KBM-7 (cell line): ENCODE data around the gene CEP97.

Source experiments
- DNase-seq: peaks from one replicate; pipeline ENCODE4 v3.0.0-alpha.2; 2015
- in situ Hi-C: fragments of 300-500 bp; cut with MboI; formaldehyde crosslinking; loops from 2 replicates; pipeline ENCODE4 v1.14.3; 2020; ENCODE audit warnings: low sequenced_read_pairs, low pct_unique_long_range_greater_than_20kb, mixed read lengths

The CEP97 gene

DNA sequence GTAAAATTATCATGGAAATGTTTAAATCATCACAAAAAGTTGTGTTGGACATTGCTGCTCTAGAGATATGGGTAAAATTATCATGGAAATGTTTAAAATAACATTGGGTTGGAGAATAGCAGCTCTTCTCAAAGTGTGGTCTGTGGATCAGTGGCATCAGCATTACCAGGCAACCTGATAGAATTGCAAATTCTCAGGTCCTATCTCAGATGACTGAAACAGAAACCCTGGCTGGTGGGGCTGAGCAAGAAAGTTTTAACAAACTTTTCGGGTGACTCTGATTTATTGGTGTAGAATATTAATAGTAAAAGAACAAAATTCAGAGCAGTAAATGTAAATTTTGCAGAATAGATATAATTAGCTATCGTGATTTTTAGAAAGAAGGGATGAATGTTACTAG is 83.5 kb downstream of the CEP97 start:
- in situ Hi-C loops: no loop called here
- no peak for DNase-seq

- in situ Hi-C loops: loop anchor here (10.0 kb wide), 2 partner anchors 415 to 725 kb away; no protein-coding TSS in a partner anchor
- DNase-seq: peak; percentile 58
Measured at GRCh38 chr3:101809178-101810021, 85.0 kb downstream of the CEP97 start.

DNA sequence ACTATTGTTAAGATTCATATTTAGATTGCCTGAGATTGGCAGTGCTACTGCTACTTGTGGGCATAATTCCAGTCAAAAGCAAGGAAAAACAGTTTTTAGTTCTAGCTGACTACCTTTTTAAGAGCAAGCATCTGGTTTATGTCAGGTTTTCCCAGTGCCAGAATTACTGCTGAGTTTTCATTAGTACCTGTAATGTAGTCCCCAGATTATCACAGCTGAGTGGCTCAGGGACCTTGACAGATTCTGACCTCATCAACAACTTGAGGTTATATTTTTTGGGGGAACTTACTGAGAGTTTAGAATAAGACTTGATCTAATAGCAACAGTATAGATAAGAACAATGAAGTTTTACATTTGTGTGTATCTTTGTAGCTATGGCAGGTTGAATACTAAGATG is 85.6 kb downstream of the CEP97 start:
- no peak for DNase-seq
- in situ Hi-C loops: loop anchor here (10.0 kb wide), 2 partner anchors 415 to 725 kb away; no protein-coding TSS in a partner anchor

GRCh38 chr3:101811875-101812274 is 87.5 kb downstream of the CEP97 start:
- DNase-seq: no peak
- in situ Hi-C loops: loop anchor here (10.0 kb wide), 2 partner anchors 413 to 723 kb away; no protein-coding TSS in a partner anchor

- DNase-seq: no peak
- in situ Hi-C loops: loop anchor here (10.0 kb wide), 2 partner anchors 412 to 722 kb away; no protein-coding TSS in a partner anchor
Measured at GRCh38 chr3:101812895-101813294, 88.5 kb downstream of the CEP97 start.

DNA sequence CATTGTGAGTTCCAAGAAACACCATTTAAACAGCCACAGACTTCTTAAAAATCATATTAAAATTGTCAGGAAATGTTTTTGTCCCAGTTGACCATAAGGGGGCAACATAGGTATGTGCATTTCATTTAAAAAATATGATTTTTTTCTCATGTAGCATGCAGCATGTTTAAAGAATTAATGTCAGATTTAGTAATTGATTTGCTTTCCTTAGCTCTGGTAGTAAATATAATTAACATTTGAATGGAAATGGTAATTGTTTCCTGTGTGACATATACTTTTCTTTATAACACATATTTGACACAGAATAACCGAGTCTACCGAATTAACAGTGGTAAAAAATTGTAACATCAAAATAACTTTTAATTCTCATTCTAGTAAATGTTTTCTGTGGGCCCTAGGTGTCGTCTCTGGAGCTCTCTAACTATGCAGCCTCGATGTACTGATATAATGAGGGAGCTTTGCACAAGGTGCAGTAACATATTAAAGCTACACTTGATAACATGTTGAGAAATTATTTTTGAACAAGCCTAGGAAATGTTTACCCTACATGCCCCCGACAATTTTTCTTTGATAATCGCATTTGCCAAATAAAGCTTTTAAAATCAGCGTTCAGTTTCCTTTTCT is 89.5 kb downstream of the CEP97 start:
- in situ Hi-C loops: loop anchor here (10.0 kb wide), 2 partner anchors 411 to 721 kb away; no protein-coding TSS in a partner anchor
- DNase-seq: peak; percentile 40

- in situ Hi-C loops: loop anchor here (10.0 kb wide), 2 partner anchors 410 to 720 kb away; no protein-coding TSS in a partner anchor
- DNase-seq: no peak
Measured at GRCh38 chr3:101814835-101815234, 90.4 kb downstream of the CEP97 start.

DNA sequence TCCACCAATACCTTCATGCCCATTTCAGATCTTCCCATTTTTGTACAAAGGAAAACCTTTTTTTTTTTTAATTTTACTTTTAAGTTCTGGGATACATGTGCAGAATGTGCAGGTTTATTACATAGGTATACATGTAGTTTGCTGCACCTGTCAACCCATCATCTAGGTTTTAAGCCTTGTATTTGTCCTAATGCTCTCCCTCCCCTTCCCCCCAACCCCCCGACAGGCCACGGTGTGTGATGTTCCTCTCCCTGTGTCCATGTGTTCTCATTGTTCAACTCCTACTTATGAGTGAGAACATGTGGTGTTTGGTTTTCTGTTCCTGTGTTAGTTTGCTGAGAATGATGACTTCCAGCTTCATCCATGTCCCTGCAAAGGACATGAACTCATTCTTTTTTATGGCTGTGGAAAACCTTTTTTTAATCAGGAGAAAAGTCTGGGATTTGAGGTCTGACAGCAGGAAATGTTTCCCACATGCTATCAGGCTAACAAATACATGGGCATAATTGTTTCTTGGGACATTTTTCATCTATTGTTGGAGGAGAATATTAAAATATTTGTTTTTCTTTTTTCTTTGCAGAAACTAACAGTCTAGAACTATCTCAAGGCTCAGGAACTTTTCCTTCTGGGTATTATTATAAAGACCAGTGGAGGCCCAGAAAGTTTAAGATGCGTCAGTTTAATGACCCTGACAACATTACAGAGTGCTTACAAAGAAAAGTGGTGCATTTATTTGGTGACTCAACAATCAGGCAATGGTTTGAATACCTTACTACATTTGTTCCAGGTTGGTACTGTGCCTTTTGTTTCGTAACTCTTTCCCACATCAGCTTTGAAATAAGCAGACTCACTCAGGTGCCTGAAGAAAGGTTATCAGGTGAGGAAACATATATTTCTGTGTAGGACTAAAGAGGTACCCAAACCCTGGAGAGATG is 92.1 kb downstream of the CEP97 start:
- in situ Hi-C loops: loop anchor here (10.0 kb wide), 2 partner anchors 408 to 718 kb away; no protein-coding TSS in a partner anchor
- DNase-seq: no peak

GRCh38 chr3:101817992-101818391 is 93.6 kb downstream of the CEP97 start:
- DNase-seq: peak; percentile 12
- in situ Hi-C loops: loop anchor here (10.0 kb wide), 2 partner anchors 407 to 717 kb away; no protein-coding TSS in a partner anchor

GRCh38 chr3:101819649-101820206 is 95.3 kb downstream of the CEP97 start:
- no peak for DNase-seq
- in situ Hi-C loops: loop anchor here (10.0 kb wide), 2 partner anchors 405 to 715 kb away; no protein-coding TSS in a partner anchor
